ENCODE results near the gene XPO6.

DNA sequence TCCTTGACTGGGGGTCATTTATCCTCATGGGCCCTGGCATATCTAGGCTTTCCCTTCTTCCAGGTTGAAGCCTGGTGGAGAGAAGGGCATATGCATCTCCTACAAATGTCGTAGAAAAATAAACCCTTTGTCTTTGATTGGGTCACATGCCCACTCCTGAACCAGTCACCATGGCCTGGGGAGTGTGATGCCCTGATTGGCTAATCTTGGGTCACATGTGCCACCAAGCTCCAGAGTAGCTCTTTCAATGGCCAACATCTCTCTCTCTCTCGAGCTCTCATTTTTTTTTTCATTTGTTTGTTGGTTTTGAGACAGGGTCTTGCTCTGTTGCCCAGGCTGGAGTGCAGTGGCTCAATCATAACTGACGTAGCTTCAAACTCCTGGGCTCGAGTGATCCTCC is 5.6 kb upstream of the XPO6 start:
- TF ChIP-seq GATA2 (IDR thresholded peaks at IDR 0.05; ENCODE audit: low read depth, low read length) (no peak), GATA3 (IDR thresholded peaks at IDR 0.05; ENCODE audit: low read depth, low read length) (no peak)
